ENCODE data around the gene STK32A.

DNA sequence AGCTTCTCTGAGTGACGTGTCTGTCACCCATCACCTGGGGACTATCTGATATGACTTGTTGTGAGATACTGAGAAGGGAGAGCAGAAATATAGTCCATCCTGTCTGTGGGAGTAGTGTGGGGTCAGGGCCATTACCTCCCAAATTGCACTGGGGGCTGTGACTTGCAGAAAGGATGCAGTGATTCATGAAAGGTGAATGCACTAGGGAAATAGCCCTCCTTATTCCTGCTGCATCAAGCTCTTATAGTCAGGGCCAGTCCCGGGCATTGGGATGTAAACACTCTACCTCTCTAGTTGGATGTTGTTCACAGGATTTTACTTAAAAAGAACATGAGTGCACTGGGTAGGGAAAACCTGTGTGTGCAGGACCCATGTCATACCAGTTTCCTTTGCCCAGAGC is 124.8 kb downstream of the STK32A start:
- no peak for TF ChIP-seq POLR2A (IDR thresholded peaks at IDR 0.05)
- TF ChIP-seq, protein P1, sequence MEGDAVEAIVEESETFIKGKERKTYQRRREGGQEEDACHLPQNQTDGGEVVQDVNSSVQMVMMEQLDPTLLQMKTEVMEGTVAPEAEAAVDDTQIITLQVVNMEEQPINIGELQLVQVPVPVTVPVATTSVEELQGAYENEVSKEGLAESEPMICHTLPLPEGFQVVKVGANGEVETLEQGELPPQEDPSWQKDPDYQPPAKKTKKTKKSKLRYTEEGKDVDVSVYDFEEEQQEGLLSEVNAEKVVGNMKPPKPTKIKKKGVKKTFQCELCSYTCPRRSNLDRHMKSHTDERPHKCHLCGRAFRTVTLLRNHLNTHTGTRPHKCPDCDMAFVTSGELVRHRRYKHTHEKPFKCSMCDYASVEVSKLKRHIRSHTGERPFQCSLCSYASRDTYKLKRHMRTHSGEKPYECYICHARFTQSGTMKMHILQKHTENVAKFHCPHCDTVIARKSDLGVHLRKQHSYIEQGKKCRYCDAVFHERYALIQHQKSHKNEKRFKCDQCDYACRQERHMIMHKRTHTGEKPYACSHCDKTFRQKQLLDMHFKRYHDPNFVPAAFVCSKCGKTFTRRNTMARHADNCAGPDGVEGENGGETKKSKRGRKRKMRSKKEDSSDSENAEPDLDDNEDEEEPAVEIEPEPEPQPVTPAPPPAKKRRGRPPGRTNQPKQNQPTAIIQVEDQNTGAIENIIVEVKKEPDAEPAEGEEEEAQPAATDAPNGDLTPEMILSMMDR (IDR thresholded peaks at IDR 0.05) = no peak

Data from uterus (tissue), 2 donors.